ENCODE results near the gene TCF4. TPM values are rescaled to one million over a fixed set of nuclear protein-coding genes. Genes with fewer than 3 reads are reported as not detected.

The TCF4 gene
- total RNA-seq, 1 donor from 2014 or later, result 175 TPM

DNA sequence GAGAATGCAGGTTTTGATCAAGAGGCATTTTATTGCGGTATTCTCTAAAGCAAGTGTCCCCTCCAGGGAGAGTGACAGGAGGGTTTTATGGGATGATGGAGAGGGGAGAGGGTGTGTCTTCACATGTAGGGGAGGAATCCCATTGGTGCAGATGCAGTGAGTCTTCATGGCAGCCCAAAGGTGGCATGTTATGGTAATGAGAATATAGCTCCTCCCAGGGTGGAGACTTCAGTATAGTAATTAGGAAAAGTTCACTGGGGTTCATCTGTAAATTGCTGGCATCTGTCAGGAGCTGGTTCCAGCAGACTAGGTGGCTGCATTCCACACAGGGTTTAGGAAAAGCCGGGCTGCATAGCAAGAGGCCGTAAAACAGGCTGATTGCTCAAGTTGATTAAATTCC, 398.0 kb downstream of the TCF4 start:
- H3K36me3 Mint-ChIP-seq (ENCODE audit: low read depth, unreplicated experiment), result no peaks in the 10 kb centered on the region
- no peak for DNase-seq (ENCODE audit: low spot score)
- H3K9me3 Mint-ChIP-seq (ENCODE audit: unreplicated experiment), result no peaks in the 10 kb centered on the region
- TF ChIP-seq, protein P1, sequence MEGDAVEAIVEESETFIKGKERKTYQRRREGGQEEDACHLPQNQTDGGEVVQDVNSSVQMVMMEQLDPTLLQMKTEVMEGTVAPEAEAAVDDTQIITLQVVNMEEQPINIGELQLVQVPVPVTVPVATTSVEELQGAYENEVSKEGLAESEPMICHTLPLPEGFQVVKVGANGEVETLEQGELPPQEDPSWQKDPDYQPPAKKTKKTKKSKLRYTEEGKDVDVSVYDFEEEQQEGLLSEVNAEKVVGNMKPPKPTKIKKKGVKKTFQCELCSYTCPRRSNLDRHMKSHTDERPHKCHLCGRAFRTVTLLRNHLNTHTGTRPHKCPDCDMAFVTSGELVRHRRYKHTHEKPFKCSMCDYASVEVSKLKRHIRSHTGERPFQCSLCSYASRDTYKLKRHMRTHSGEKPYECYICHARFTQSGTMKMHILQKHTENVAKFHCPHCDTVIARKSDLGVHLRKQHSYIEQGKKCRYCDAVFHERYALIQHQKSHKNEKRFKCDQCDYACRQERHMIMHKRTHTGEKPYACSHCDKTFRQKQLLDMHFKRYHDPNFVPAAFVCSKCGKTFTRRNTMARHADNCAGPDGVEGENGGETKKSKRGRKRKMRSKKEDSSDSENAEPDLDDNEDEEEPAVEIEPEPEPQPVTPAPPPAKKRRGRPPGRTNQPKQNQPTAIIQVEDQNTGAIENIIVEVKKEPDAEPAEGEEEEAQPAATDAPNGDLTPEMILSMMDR (IDR thresholded peaks at IDR 0.05; ENCODE audit: unreplicated experiment), result no peak
- peaks cover 2% of the 10 kb centered on the region for H3K27me3 Mint-ChIP-seq (ENCODE audit: unreplicated experiment)
- H3K4me3 Mint-ChIP-seq (ENCODE audit: unreplicated experiment), result no peak overlapping the region
- H3K4me1 Mint-ChIP-seq (ENCODE audit: unreplicated experiment), result no peaks in the 10 kb centered on the region
- no peak overlapping the region for H3K27ac Mint-ChIP-seq (ENCODE audit: unreplicated experiment)

- no peak overlapping the region for H3K27ac Mint-ChIP-seq (ENCODE audit: unreplicated experiment)
These were observed 401.4 kb downstream of the TCF4 start for GRCh38 chr18:55186588-55186987.

DNA sequence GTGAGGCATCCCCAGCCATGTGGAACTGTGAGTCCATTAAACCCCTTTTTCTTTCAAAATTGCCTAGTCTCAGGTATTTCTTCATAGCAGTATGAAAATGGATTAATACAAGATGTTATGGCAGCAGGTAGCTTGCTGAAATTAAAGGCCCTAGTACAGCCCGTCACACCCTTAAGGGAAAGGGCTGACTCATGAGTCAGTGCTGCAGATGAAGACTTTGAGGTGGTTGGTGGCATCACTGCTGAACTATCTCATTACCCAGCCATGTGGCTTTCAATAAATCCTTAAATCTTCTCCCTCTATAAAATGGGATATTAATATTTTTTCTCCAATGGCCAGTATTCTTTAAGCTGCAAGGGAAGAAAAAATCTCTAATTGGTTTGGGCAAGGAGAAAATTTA, 402.6 kb downstream of the TCF4 start:
- no peaks in the 10 kb centered on the region for H3K27me3 Mint-ChIP-seq (ENCODE audit: unreplicated experiment)
- TF ChIP-seq, protein P1 (IDR thresholded peaks at IDR 0.05; ENCODE audit: unreplicated experiment), result no peak
- no peak overlapping the region for H3K27ac Mint-ChIP-seq (ENCODE audit: unreplicated experiment)
- no peaks in the 10 kb centered on the region for H3K4me1 Mint-ChIP-seq (ENCODE audit: unreplicated experiment)
- DNase-seq (ENCODE audit: low spot score), result no peak
- no peaks in the 10 kb centered on the region for H3K36me3 Mint-ChIP-seq (ENCODE audit: low read depth, unreplicated experiment)
- H3K9me3 Mint-ChIP-seq (ENCODE audit: unreplicated experiment), result no peaks in the 10 kb centered on the region
- no peak overlapping the region for H3K4me3 Mint-ChIP-seq (ENCODE audit: unreplicated experiment)

More at GRCh38 chr18:55186588-55186987, 401.4 kb downstream of the TCF4 start:
- H3K4me3 Mint-ChIP-seq (ENCODE audit: unreplicated experiment), result no peak overlapping the region
- TF ChIP-seq, protein P1 (IDR thresholded peaks at IDR 0.05; ENCODE audit: unreplicated experiment), result no peak
- H3K27me3 Mint-ChIP-seq (ENCODE audit: unreplicated experiment), result no peaks in the 10 kb centered on the region
- H3K4me1 Mint-ChIP-seq (ENCODE audit: unreplicated experiment), result no peaks in the 10 kb centered on the region
- H3K9me3 Mint-ChIP-seq (ENCODE audit: unreplicated experiment), result no peaks in the 10 kb centered on the region
- no peak for DNase-seq (ENCODE audit: low spot score)
- no peaks in the 10 kb centered on the region for H3K36me3 Mint-ChIP-seq (ENCODE audit: low read depth, unreplicated experiment)

DNA sequence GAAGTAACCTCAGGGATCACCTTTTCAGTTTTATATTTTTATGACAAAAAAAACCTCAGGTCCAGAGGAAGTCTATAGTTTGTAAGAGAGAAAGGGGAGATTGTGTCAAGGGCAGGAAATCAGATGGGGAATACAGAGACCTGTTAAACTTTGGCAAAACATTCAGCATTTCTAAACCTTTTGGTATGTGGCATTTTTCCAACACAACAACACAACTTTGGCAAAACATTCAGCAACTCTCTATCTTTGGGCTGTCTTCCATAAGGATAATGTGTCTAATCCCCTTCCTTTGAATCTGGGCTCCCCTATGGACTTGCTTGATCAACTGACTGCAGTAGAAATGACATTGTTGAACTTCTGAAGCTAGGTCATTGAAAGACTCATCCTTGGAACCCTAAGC, 408.2 kb downstream of the TCF4 start:
- TF ChIP-seq, protein P1 (IDR thresholded peaks at IDR 0.05; ENCODE audit: unreplicated experiment), result no peak
- no peak overlapping the region for H3K4me3 Mint-ChIP-seq (ENCODE audit: unreplicated experiment)
- no peaks in the 10 kb centered on the region for H3K4me1 Mint-ChIP-seq (ENCODE audit: unreplicated experiment)
- no peaks in the 10 kb centered on the region for H3K27me3 Mint-ChIP-seq (ENCODE audit: unreplicated experiment)
- H3K36me3 Mint-ChIP-seq (ENCODE audit: low read depth, unreplicated experiment), result no peaks in the 10 kb centered on the region
- H3K27ac Mint-ChIP-seq (ENCODE audit: unreplicated experiment), result no peak overlapping the region
- H3K9me3 Mint-ChIP-seq (ENCODE audit: unreplicated experiment), result no peaks in the 10 kb centered on the region
- DNase-seq (ENCODE audit: low spot score), result no peak

- H3K27me3 Mint-ChIP-seq (ENCODE audit: unreplicated experiment), result no peaks in the 10 kb centered on the region
- H3K36me3 Mint-ChIP-seq (ENCODE audit: low read depth, unreplicated experiment), result no peaks in the 10 kb centered on the region
- no peak overlapping the region for H3K27ac Mint-ChIP-seq (ENCODE audit: unreplicated experiment)
- no peaks in the 10 kb centered on the region for H3K4me1 Mint-ChIP-seq (ENCODE audit: unreplicated experiment)
- TF ChIP-seq, protein P1 (IDR thresholded peaks at IDR 0.05; ENCODE audit: unreplicated experiment), result no peak
- no peak for DNase-seq (ENCODE audit: low spot score)
- no peak overlapping the region for H3K4me3 Mint-ChIP-seq (ENCODE audit: unreplicated experiment)
- H3K9me3 Mint-ChIP-seq (ENCODE audit: unreplicated experiment), result no peaks in the 10 kb centered on the region
These were observed 408.6 kb downstream of the TCF4 start for GRCh38 chr18:55179425-55179824.

Data from endothelial cell (in vitro differentiated cells).